IPS DF 4.7 (cell line): ENCODE results near the gene TRIM32.

Experiments
- DNase-seq: peaks from one replicate; pipeline ENCODE4 v3.0.0-alpha.2; 2013; ENCODE audit warnings: low spot score; ENCODE audit errors: extremely low read depth

The TRIM32 gene

GRCh38 chr9:116750510-116750909, 63.4 kb downstream of the TRIM32 start:
- no peak for DNase-seq
